Activated naive CD4-positive, alpha-beta T cell treated with anti-CD3 and anti-CD28 coated beads for 36 hours (primary cell): ENCODE measurements around the gene DACT2. TPM values are rescaled to one million over a fixed set of nuclear protein-coding genes. Genes with fewer than 3 reads are reported as not detected.
"Not testable (repeated sequence)": the region's sequence is repeated elsewhere in the genome, so short reads cannot be mapped to it uniquely, and the experiment has no call there.

Experiments used
- CTCF ChIA-PET: fragments of 350-600 bp; sonication (Branson Sonifier 250); formaldehyde crosslinking; loops from one replicate; lab custom pipeline; 2021; ENCODE audit warnings: antibody characterized with exemption; lab: Charles Lee
- DNase-seq: peaks from one replicate; pipeline ENCODE4 v3.0.0-alpha.2; 2020
- H3K27ac Mint-ChIP-seq: one replicate; pipeline ENCODE4 v1.8.0; 2021; ENCODE audit warnings: mild to moderate bottlenecking, mixed read lengths
- H3K27me3 Mint-ChIP-seq: one replicate; pipeline ENCODE4 v1.8.0; 2021; ENCODE audit warnings: low read depth, mixed read lengths
- H3K36me3 Mint-ChIP-seq: one replicate; pipeline ENCODE4 v1.8.0; 2021; ENCODE audit warnings: low read depth, mixed read lengths
- H3K4me1 Mint-ChIP-seq: one replicate; pipeline ENCODE4 v1.8.0; 2021; ENCODE audit warnings: low read depth, mixed read lengths
- H3K4me3 Mint-ChIP-seq: one replicate; pipeline ENCODE4 v1.8.0; 2021; ENCODE audit warnings: mild to moderate bottlenecking, moderate library complexity, mixed read lengths
- H3K9me3 Mint-ChIP-seq: one replicate; pipeline ENCODE4 v1.8.0; 2021; ENCODE audit warnings: mixed read lengths
- intact Hi-C: fragments of 100-400 bp; cut with micrococcal nuclease; formaldehyde crosslinking; loops from one replicate; pipeline ENCODE4 v1.15.1; 2023
- total RNA-seq, 2 experiments: library from RNA; stranded (reverse); gene quantifications; one replicate each; pipeline ENCODE4 v1.2.3, GENCODE V29; 2021

DACT2 gene
- total RNA-seq, 2 experiments from 2014 or later, result not detected

- Mint-ChIP-seq H3K4me3 (no peak overlapping the region), H3K27me3 (peaks cover 37% of the 10 kb centered on the region), H3K4me1 (no peaks in the 10 kb centered on the region), H3K27ac (no peak overlapping the region), H3K9me3 (no peaks in the 10 kb centered on the region), H3K36me3 (no peaks in the 10 kb centered on the region)
- CTCF ChIA-PET, result no interaction called here
- intact Hi-C loops, result no loop called here
- no peak for DNase-seq
Observed at GRCh38 chr6:168314021-168314420, 5.6 kb downstream of the DACT2 start.

- DNase-seq, result no peak
- Mint-ChIP-seq H3K27ac (no peak overlapping the region), H3K4me1 (no peaks in the 10 kb centered on the region)
Observed at GRCh38 chr6:168313431-168314011, 6.1 kb downstream of the DACT2 start.

GRCh38 chr6:168312125-168312507, 7.5 kb downstream of the DACT2 start:
- CTCF ChIA-PET, H3K36me3 Mint-ChIP-seq, intact Hi-C loops, H3K4me1 Mint-ChIP-seq, H3K27ac Mint-ChIP-seq, DNase-seq, H3K9me3 Mint-ChIP-seq, H3K4me3 Mint-ChIP-seq: not testable (repeated sequence)
- peaks cover 26% of the 10 kb centered on the region for H3K27me3 Mint-ChIP-seq

More at GRCh38 chr6:168313431-168314011, 6.1 kb downstream of the DACT2 start:
- Mint-ChIP-seq H3K4me3 (no peak overlapping the region), H3K27me3 (peaks cover 32% of the 10 kb centered on the region), H3K36me3 (no peaks in the 10 kb centered on the region), H3K9me3 (no peaks in the 10 kb centered on the region)
- intact Hi-C loops, result no loop called here
- CTCF ChIA-PET, result no interaction called here

- Mint-ChIP-seq H3K9me3 (no peaks in the 10 kb centered on the region), H3K36me3 (no peaks in the 10 kb centered on the region), H3K4me1 (no peaks in the 10 kb centered on the region), H3K27ac (no peak overlapping the region), H3K4me3 (no peak overlapping the region), H3K27me3 (peaks cover 29% of the 10 kb centered on the region)
- DNase-seq, result no peak
- intact Hi-C loops, result no loop called here
- CTCF ChIA-PET, result no interaction called here
Observed at GRCh38 chr6:168311410-168312124, 8.0 kb downstream of the DACT2 start.

DNA sequence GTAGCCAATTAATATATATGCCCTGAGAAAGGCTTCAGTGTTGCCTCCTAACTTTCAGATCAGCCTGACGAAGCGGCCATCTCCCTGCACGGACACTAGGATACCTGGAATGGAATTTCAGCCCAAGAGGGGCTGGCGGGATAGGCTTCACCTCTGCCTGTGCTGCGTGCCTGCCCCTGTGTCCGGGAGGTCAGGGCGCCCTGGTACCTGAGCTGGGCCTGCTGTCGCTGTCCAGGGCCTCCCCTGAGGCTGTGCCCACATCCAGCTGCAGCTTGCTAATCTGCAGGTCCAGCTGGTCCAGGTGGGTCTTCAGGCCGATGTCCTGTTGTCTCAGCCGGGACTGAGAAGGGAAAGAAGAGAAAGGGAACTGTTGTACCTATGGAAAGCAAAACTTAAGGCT, 8.6 kb downstream of the DACT2 start:
- intact Hi-C loops, result no loop called here
- CTCF ChIA-PET, result no interaction called here
- Mint-ChIP-seq H3K4me1 (no peaks in the 10 kb centered on the region), H3K4me3 (no peak overlapping the region), H3K27me3 (peaks cover 29% of the 10 kb centered on the region), H3K9me3 (no peaks in the 10 kb centered on the region), H3K36me3 (no peaks in the 10 kb centered on the region), H3K27ac (no peak overlapping the region)
- no peak for DNase-seq

- CTCF ChIA-PET, result no interaction called here
- DNase-seq, result no peak
- Mint-ChIP-seq H3K9me3 (no peaks in the 10 kb centered on the region), H3K4me1 (no peaks in the 10 kb centered on the region), H3K36me3 (no peaks in the 10 kb centered on the region), H3K27ac (no peak overlapping the region), H3K27me3 (peaks cover 23% of the 10 kb centered on the region), H3K4me3 (no peak overlapping the region)
- intact Hi-C loops, result no loop called here
Observed at GRCh38 chr6:168310403-168310802, 9.2 kb downstream of the DACT2 start.

DNA sequence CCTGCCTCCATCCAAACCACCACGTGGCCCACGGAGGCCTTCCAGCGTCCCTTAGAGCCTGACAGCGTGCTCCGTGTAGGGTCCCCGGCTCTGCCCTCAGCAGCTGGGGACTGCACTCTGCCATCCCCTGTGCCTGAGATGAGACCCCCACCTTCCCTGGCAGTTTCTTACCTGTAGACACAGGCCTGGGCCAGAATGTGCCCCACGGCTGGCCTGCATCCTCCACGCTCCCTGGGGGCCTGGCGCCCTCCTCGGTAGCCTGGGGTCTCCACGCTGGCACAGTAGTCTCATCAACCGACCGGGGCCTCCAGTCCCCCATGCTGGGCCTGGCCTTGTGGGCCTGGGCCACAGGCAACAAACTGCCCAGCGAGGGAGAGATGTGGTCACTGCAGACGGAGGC, 9.6 kb downstream of the DACT2 start:
- no peaks in the 10 kb centered on the region for H3K4me1 Mint-ChIP-seq
- H3K36me3 Mint-ChIP-seq, result no peaks in the 10 kb centered on the region
- intact Hi-C loops, result no loop called here
- no peak overlapping the region for H3K4me3 Mint-ChIP-seq
- peaks cover 20% of the 10 kb centered on the region for H3K27me3 Mint-ChIP-seq
- H3K9me3 Mint-ChIP-seq, result no peaks in the 10 kb centered on the region
- no peak for DNase-seq
- CTCF ChIA-PET, result no interaction called here
- H3K27ac Mint-ChIP-seq, result no peak overlapping the region

DNA sequence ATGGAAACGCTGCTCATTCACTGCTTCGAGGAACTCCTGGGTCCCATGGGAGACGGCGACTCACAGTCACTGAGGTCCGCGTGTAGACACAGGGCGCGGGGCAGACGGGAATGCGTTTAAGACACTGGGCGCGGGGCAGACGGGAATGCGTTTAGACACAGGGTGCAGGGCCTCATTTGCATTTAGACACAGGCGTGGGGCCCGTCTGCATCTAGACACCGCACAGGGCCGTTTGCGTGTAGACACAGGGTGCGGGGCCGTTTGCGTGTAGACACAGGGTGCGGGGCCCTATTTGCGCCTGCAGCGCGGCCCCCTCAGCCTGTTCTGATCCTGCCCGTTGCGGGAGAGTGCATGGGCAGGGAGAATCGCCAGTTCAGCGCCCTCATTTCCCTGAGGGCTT, 10.4 kb downstream of the DACT2 start:
- no peaks in the 10 kb centered on the region for H3K4me1 Mint-ChIP-seq
- no peaks in the 10 kb centered on the region for H3K9me3 Mint-ChIP-seq
- H3K4me3 Mint-ChIP-seq, result no peak overlapping the region
- H3K36me3 Mint-ChIP-seq, result no peaks in the 10 kb centered on the region
- no peak for DNase-seq
- CTCF ChIA-PET, result no interaction called here
- intact Hi-C loops, result no loop called here
- no peak overlapping the region for H3K27ac Mint-ChIP-seq
- peaks cover 13% of the 10 kb centered on the region for H3K27me3 Mint-ChIP-seq

GRCh38 chr6:168308390-168309144, 11.0 kb downstream of the DACT2 start:
- CTCF ChIA-PET, result no interaction called here
- no peaks in the 10 kb centered on the region for H3K4me1 Mint-ChIP-seq
- DNase-seq, result no peak
- peaks cover 7% of the 10 kb centered on the region for H3K27me3 Mint-ChIP-seq
- H3K9me3 Mint-ChIP-seq, result no peaks in the 10 kb centered on the region
- no peak overlapping the region for H3K4me3 Mint-ChIP-seq
- H3K27ac Mint-ChIP-seq, result no peak overlapping the region
- intact Hi-C loops, result no loop called here
- H3K36me3 Mint-ChIP-seq, result no peaks in the 10 kb centered on the region

DNA sequence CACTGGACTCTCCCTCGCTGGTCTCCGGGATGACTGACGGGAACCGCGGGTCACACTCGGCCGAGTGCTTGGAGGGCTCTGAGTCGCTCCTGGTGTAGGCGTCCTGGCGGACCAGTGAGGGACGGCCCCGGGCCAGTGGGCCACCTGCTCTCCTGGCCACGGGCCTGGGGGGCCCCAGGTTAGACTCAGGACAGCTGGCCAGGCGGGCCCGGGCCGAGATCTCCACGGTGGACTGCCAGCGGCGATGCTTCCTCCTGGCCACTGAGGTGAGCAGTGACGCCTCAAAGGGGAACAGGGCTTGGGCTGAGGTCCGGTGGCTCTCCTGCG, 11.9 kb downstream of the DACT2 start:
- no peak for DNase-seq
- no peaks in the 10 kb centered on the region for H3K4me1 Mint-ChIP-seq
- no peak overlapping the region for H3K4me3 Mint-ChIP-seq
- intact Hi-C loops, result no loop called here
- no peaks in the 10 kb centered on the region for H3K9me3 Mint-ChIP-seq
- CTCF ChIA-PET, result no interaction called here
- H3K27ac Mint-ChIP-seq, result no peak overlapping the region
- H3K27me3 Mint-ChIP-seq, result peaks cover 5% of the 10 kb centered on the region
- no peaks in the 10 kb centered on the region for H3K36me3 Mint-ChIP-seq

GRCh38 chr6:168307015-168307694, 12.4 kb downstream of the DACT2 start:
- intact Hi-C loops, result no loop called here
- Mint-ChIP-seq H3K4me1 (no peaks in the 10 kb centered on the region), H3K27me3 (peaks cover 5% of the 10 kb centered on the region), H3K9me3 (no peaks in the 10 kb centered on the region), H3K27ac (no peak overlapping the region), H3K4me3 (no peak overlapping the region), H3K36me3 (no peaks in the 10 kb centered on the region)
- CTCF ChIA-PET, result no interaction called here
- DNase-seq, result no peak

DNA sequence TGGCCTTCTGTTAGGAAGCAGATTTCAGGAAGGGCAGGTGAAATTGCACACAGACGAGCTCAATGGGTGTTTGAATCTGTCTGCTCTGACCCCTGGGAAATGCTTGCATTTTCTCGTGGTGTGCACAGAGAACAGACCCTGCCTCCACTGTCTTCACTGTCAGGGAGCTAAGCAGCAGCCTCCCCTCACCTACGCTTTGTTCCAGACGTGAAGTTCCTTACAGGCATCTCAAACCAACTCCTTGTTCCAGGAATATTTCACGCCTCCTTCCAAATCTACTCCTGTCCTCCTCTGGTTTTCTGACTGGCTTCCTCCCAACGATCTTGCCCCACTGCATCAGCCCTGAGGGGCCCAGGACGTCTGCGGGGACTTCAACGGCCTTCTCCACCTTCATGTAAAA, 13.7 kb downstream of the DACT2 start:
- intact Hi-C loops, result no loop called here

More for the DNA sequence above, 13.7 kb downstream of the DACT2 start:
- no peak overlapping the region for H3K27ac Mint-ChIP-seq
- no peaks in the 10 kb centered on the region for H3K9me3 Mint-ChIP-seq
- no peak for DNase-seq
- H3K36me3 Mint-ChIP-seq, result no peaks in the 10 kb centered on the region
- no peaks in the 10 kb centered on the region for H3K4me1 Mint-ChIP-seq
- CTCF ChIA-PET, result no interaction called here
- no peak overlapping the region for H3K4me3 Mint-ChIP-seq
- H3K27me3 Mint-ChIP-seq, result peaks cover 5% of the 10 kb centered on the region
